Gastroesophageal sphincter (tissue), 3 donors: Measurements from ENCODE around the gene TMPRSS9.

Experiments
- POLR2A ChIP-seq, 2 donors: fragments of 450-650 bp; IDR thresholded peaks; one replicate each; pipeline ENCODE4 v1.6.1; 2017; ENCODE audit warnings: antibody characterized with exemption in 2 of 2, mild to moderate bottlenecking in 2 of 2, moderate library complexity in 1 of 2
- POLR2AphosphoS5 ChIP-seq: sonication (generic); formaldehyde crosslinking; IDR thresholded peaks from one replicate; pipeline ENCODE4 v1.6.1; 2017; ENCODE audit warnings: antibody characterized with exemption
- TF ChIP-seq, protein P1 (sequence below), 4 experiments: fragments of 200-600 bp in 2 of 4; fragments of 450-650 bp in 2 of 4; sonication (generic) in 1 of 4; IDR thresholded peaks; one replicate each; pipeline ENCODE4 v1.5.1; 2017 to 2019; ENCODE audit warnings: antibody characterized with exemption in 4 of 4, mild to moderate bottlenecking in 2 of 4, moderate library complexity in 2 of 4

DNA sequence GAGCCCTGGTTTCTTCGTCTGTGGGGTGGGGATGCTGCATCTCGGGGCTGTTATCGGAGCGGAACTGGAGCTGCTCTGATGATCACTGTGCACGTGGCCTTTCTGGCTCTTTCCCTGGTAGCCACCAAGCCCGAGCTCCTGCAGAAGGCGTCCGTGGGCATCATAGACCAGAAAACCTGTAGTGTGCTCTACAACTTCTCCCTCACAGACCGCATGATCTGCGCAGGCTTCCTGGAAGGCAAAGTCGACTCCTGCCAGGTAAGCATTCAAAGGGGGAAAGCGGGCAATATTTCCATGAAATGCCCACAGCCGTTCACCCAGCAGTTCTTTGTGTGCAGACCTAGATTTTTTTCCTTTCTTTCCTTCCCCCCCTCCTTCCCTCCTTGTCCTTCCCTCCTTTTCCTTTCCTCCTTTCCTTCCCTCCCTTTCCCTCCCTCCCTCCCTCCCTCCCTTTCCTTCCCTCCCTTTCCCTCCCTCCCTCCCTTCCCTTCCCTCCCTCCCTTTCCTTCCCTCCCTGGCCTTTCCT is 57.9 kb downstream of the TMPRSS9 start:
- TF ChIP-seq, protein P1, sequence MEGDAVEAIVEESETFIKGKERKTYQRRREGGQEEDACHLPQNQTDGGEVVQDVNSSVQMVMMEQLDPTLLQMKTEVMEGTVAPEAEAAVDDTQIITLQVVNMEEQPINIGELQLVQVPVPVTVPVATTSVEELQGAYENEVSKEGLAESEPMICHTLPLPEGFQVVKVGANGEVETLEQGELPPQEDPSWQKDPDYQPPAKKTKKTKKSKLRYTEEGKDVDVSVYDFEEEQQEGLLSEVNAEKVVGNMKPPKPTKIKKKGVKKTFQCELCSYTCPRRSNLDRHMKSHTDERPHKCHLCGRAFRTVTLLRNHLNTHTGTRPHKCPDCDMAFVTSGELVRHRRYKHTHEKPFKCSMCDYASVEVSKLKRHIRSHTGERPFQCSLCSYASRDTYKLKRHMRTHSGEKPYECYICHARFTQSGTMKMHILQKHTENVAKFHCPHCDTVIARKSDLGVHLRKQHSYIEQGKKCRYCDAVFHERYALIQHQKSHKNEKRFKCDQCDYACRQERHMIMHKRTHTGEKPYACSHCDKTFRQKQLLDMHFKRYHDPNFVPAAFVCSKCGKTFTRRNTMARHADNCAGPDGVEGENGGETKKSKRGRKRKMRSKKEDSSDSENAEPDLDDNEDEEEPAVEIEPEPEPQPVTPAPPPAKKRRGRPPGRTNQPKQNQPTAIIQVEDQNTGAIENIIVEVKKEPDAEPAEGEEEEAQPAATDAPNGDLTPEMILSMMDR (IDR thresholded peaks at IDR 0.05), result no peak
- no peak for TF ChIP-seq POLR2A (IDR thresholded peaks at IDR 0.05)
- TF ChIP-seq POLR2AphosphoS5, result no peak
